PC-3 (cell line): ENCODE measurements around the gene NOL4L. TPM values are rescaled to one million over a fixed set of nuclear protein-coding genes. Genes with fewer than 3 reads are reported as not detected.

Experiments used
- ATAC-seq: fragments of 200-7000 bp; cut with Tn5 transposase; 2 replicates; pipeline ENCODE4 v1.9.1; 2020; ENCODE audit warnings: mild to moderate bottlenecking, moderate library complexity
- BruUV-seq: library from RNA; stranded (reverse); fragments of 400-500 nt; replicated peaks from 2 replicates; lab custom pipeline; 2021; lab: Mats Ljungman, UMichigan
- CTCF ChIA-PET: fragments of 300-600 bp; sonication (Branson Sonifier 250); formaldehyde crosslinking; loops from one replicate; lab custom pipeline; 2022; ENCODE audit warnings: antibody characterized with exemption; lab: Charles Lee
- POLR2A ChIA-PET: fragments of 300-600 bp; sonication (Branson Sonifier 250); formaldehyde crosslinking; loops from one replicate; lab custom pipeline; 2022; ENCODE audit warnings: antibody characterized with exemption; ENCODE audit not compliant: unreplicated experiment; lab: Charles Lee
- DNase-seq: peaks from one replicate; pipeline ENCODE4 v3.0.0-alpha.2; 2015
- H2AFZ ChIP-seq: fragments of 300-600 bp; sonication (generic); 2 replicates; pipeline ENCODE4 v1.6.0; 2016; ENCODE audit warnings: antibody characterized with exemption, low read length
- H3F3A ChIP-seq: fragments of 300-600 bp; sonication (generic); one replicate; pipeline ENCODE4 v1.6.0; 2017; ENCODE audit warnings: antibody characterized with exemption, low read length, control low read depth, mild to moderate bottlenecking; ENCODE audit not compliant: unreplicated experiment
- H3K27ac ChIP-seq: fragments of 300-600 bp; sonication (generic); 2 replicates; pipeline ENCODE4 v1.5.1; 2016; ENCODE audit warnings: mild to moderate bottlenecking, low read length
- H3K27me3 ChIP-seq: fragments of 300-600 bp; sonication (generic); 2 replicates; pipeline ENCODE4 v1.6.1; 2016; ENCODE audit warnings: low read length, mixed read lengths
- H3K36me3 ChIP-seq: fragments of 300-600 bp; sonication (generic); 2 replicates; pipeline ENCODE4 v1.6.1; 2016; ENCODE audit warnings: low read depth, mixed run types, low read length, mixed read lengths
- H3K4me1 ChIP-seq: fragments of 300-600 bp; sonication (generic); 2 replicates; pipeline ENCODE4 v1.5.1; 2016; ENCODE audit warnings: low read length; ENCODE audit not compliant: insufficient read depth
- H3K4me2 ChIP-seq: fragments of 300-600 bp; sonication (generic); 2 replicates; pipeline ENCODE4 v1.6.0; 2016; ENCODE audit warnings: low read length
- H3K4me3 ChIP-seq: fragments of 300-600 bp; sonication (generic); 2 replicates; pipeline ENCODE4 v1.5.1; 2016; ENCODE audit warnings: mild to moderate bottlenecking, low read length, mixed read lengths
- H3K79me2 ChIP-seq: fragments of 300-600 bp; sonication (generic); 2 replicates; pipeline ENCODE4 v1.6.1; 2017; ENCODE audit warnings: low read length, mixed read lengths
- H3K9ac ChIP-seq: fragments of 300-600 bp; sonication (generic); 2 replicates; pipeline ENCODE4 v1.6.0; 2016; ENCODE audit warnings: mild to moderate bottlenecking, low read length
- H3K9me2 ChIP-seq: fragments of 300-600 bp; sonication (generic); replicated peaks from 2 replicates; pipeline ENCODE4 v1.6.1; 2016; ENCODE audit warnings: mixed run types, low read length, mixed read lengths
- H3K9me3 ChIP-seq: fragments of 300-600 bp; sonication (generic); 2 replicates; pipeline ENCODE4 v1.6.1; 2016; ENCODE audit warnings: low read length, mixed read lengths
- H4K20me1 ChIP-seq: fragments of 300-600 bp; sonication (generic); 2 replicates; pipeline ENCODE4 v1.6.1; 2016; ENCODE audit warnings: low read length, mixed read lengths
- EZH2 ChIP-seq: fragments of 300-600 bp; sonication (generic); IDR thresholded peaks from one replicate; pipeline ENCODE4 v1.6.1; 2017; ENCODE audit warnings: antibody characterized with exemption, mild to moderate bottlenecking, low read length; ENCODE audit not compliant: unreplicated experiment
- EZH2phosphoT487 ChIP-seq: fragments of 300-600 bp; sonication (generic); IDR thresholded peaks from 2 replicates; pipeline ENCODE4 v1.6.1; 2018; ENCODE audit warnings: mild to moderate bottlenecking, antibody characterized with exemption, low read length, borderline replicate concordance
- intact Hi-C: fragments of 100-400 bp; cut with micrococcal nuclease; formaldehyde crosslinking; loops from 2 replicates; pipeline ENCODE4 v1.9.0; 2023
- total RNA-seq: library from RNA; depleted of rRNA; stranded (reverse); fragments of >200 nt; gene quantifications from 2 replicates; pipeline ENCODE4 v1.2.3, GENCODE V29; 2014
- TF ChIP-seq, protein P1 (sequence below): fragments of 300-600 bp; sonication (generic); conservative IDR thresholded peaks from 2 replicates; pipeline ENCODE4 v1.5.1; 2017; ENCODE audit warnings: antibody characterized with exemption, low read depth, mild to moderate bottlenecking, low read length

NOL4L gene
- total RNA-seq, 1 experiment from 2014 or later: 7.3 TPM

DNA sequence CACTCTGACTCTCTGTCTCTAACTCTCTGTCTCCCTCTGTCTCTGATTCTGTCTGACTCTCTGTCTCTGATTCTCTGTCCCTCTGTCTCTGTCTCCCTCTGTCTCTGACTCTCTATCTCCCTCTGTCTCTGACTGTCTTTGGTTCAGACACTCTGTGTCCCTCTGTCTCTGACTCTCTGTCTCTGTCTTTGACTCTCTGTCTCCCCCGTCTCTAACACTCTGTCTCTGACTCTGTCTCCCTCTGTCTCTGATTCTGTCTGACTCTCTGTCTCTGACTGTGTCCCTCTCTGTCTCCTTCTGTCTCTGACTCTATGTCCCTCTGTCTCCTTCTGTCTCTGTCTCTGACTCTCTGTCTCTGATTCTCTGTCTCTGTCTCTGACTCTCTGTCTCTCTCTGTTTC lies 21.7 kb upstream of the NOL4L start:
- ATAC-seq (no peak), DNase-seq (no peak)
- Histone ChIP-seq H3K9ac (no peak overlapping the region), H3K4me1 (no peaks in the 10 kb centered on the region), H4K20me1 (no peaks in the 10 kb centered on the region), H3K9me2 (no peaks in the 10 kb centered on the region), H3K36me3 (no peaks in the 10 kb centered on the region), H3K9me3 (no peaks in the 10 kb centered on the region), H3K27me3 (peaks cover 14% of the 10 kb centered on the region; the same call in 1 of the 2 replicates), H3K4me2 (no peak overlapping the region), H3K79me2 (no peaks in the 10 kb centered on the region), H3F3A (no peaks in the 10 kb centered on the region), H3K27ac (no peak overlapping the region), H2AFZ (no peak overlapping the region), H3K4me3 (no peak overlapping the region)
- intact Hi-C loops: no loop called here
- POLR2A ChIA-PET: no interaction called here
- CTCF ChIA-PET: no interaction called here
- no TSS peak for BruUV-seq
- no peak for TF ChIP-seq EZH2phosphoT487
- TF ChIP-seq, protein P1, sequence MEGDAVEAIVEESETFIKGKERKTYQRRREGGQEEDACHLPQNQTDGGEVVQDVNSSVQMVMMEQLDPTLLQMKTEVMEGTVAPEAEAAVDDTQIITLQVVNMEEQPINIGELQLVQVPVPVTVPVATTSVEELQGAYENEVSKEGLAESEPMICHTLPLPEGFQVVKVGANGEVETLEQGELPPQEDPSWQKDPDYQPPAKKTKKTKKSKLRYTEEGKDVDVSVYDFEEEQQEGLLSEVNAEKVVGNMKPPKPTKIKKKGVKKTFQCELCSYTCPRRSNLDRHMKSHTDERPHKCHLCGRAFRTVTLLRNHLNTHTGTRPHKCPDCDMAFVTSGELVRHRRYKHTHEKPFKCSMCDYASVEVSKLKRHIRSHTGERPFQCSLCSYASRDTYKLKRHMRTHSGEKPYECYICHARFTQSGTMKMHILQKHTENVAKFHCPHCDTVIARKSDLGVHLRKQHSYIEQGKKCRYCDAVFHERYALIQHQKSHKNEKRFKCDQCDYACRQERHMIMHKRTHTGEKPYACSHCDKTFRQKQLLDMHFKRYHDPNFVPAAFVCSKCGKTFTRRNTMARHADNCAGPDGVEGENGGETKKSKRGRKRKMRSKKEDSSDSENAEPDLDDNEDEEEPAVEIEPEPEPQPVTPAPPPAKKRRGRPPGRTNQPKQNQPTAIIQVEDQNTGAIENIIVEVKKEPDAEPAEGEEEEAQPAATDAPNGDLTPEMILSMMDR: no peak
- no peak for TF ChIP-seq EZH2

GRCh38 chr20:32606107-32606506 lies 21.0 kb upstream of the NOL4L start:
- no peaks in the 10 kb centered on the region for H3K9me3 ChIP-seq
- ChIA-PET POLR2A (no interaction called here), CTCF (no interaction called here)
- H3K9ac ChIP-seq: no peak overlapping the region
- no TSS peak for BruUV-seq
- H3K79me2 ChIP-seq: no peaks in the 10 kb centered on the region
- H3F3A ChIP-seq: no peaks in the 10 kb centered on the region
- H3K4me1 ChIP-seq: no peaks in the 10 kb centered on the region
- H3K27ac ChIP-seq: no peak overlapping the region
- H4K20me1 ChIP-seq: no peaks in the 10 kb centered on the region
- no peak overlapping the region for H3K4me3 ChIP-seq
- no peaks in the 10 kb centered on the region for H3K36me3 ChIP-seq
- peaks cover 14% of the 10 kb centered on the region; the same call in 1 of the 2 replicates for H3K27me3 ChIP-seq
- no peak overlapping the region for H3K4me2 ChIP-seq
- no peak for DNase-seq
- TF ChIP-seq EZH2phosphoT487: no peak
- TF ChIP-seq, protein P1: no peak
- no peak for TF ChIP-seq EZH2
- no peaks in the 10 kb centered on the region for H3K9me2 ChIP-seq
- no peak overlapping the region for H2AFZ ChIP-seq
- ATAC-seq: peak; percentile 32; the same call in 1 of the 2 replicates
- intact Hi-C loops: no loop called here

DNA sequence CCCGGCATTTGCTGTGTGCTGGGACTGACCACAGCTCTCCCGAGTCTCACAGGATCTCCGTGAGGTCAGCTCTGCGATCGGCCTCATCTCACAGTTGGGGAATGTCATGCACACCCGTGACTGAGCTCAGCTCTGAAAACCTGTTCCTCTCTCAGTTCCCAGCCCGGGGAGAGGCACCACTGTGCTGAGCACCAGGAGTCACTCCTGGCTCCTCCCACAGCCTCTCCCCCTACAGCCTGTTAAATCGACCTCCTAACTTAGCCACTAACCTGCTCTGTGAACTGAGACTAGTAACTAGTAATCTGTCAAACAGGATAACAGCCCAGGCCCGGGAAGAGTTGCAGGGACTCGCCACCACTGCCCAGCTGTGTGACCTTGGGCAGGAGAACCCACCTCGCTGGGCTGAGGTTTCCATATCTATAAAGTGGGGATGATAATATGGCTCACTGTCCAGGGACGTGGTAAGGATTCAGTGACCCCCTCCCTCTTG lies 20.1 kb upstream of the NOL4L start:
- Histone ChIP-seq H3K36me3 (no peaks in the 10 kb centered on the region), H3K4me2 (no peak overlapping the region), H3K4me3 (no peak overlapping the region), H3K4me1 (no peaks in the 10 kb centered on the region), H3F3A (no peaks in the 10 kb centered on the region), H3K79me2 (no peaks in the 10 kb centered on the region), H2AFZ (no peak overlapping the region), H3K27me3 (peaks cover 14% of the 10 kb centered on the region; the same call in 1 of the 2 replicates), H4K20me1 (no peaks in the 10 kb centered on the region), H3K9ac (no peak overlapping the region), H3K27ac (no peak overlapping the region), H3K9me2 (no peaks in the 10 kb centered on the region), H3K9me3 (no peaks in the 10 kb centered on the region)
- intact Hi-C loops: no loop called here
- ChIA-PET POLR2A (no interaction called here), CTCF (no interaction called here)
- no peak for ATAC-seq
- no peak for DNase-seq
- TF ChIP-seq, protein P1: no peak
- TF ChIP-seq EZH2phosphoT487: no peak
- no peak for TF ChIP-seq EZH2
- no TSS peak for BruUV-seq
